Measurements from ENCODE around the gene PTX3. TPM values are rescaled to one million over a fixed set of nuclear protein-coding genes. Genes with fewer than 3 reads are reported as not detected.

The PTX3 gene
- total RNA-seq: not detected

DNA sequence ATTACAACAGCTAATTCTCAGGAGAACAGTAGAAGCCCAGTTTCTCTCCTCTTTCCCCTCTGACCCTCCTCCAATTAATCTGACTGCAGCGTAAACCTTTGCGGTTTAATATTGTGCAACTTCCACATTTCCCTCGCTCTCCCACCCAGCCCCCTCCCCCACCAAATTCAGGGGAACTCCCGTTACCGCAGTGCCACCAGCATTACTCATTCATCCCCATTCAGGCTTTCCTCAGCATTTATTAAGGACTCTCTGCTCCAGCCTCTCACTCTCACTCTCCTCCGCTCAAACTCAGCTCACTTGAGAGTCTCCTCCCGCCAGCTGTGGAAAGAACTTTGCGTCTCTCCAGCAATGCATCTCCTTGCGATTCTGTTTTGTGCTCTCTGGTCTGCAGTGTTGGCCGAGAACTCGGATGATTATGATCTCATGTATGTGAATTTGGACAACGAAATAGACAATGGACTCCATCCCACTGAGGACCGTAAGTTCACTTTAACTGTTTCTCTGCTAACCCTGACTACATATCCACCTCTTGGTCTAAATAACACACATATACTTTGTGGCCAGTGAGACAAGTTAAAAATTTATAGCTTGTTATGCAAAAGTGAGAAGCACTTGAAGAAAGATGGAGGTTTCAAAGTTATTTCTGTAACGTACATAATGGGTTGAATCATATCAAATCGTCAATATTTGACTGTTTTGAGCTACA is at the start of gene PTX3:
TSS of gene PTX3 (plus strand) at position 268 of the 709 bp plus-strand sequence. CDS start at position 352, 84 bp downstream.
- H3K9me3 Mint-ChIP-seq: no peaks in the 10 kb centered on the region
- CTCF ChIA-PET: interaction anchor here (0.8 kb wide), 1 partner anchor 13 kb away, joined by 3 read pairs; no protein-coding TSS in a partner anchor
- no peak within 1 kb of the TSS for H3K27ac Mint-ChIP-seq
- H3K36me3 Mint-ChIP-seq (ENCODE audit: low read depth): no peaks in the 10 kb centered on the region
- peaks cover 22% of the 10 kb centered on the region for H3K27me3 Mint-ChIP-seq (ENCODE audit: low read depth)
- peak within 1 kb of the TSS; percentile 45 for H3K4me3 Mint-ChIP-seq
- peaks cover 10% of the 10 kb centered on the region for H3K4me1 Mint-ChIP-seq (ENCODE audit: low read depth)
- intact Hi-C loops (cut with micrococcal nuclease): loop anchor here (5.0 kb wide), 1 partner anchor 671 kb away; the partner anchor contains the start of gene SHOX2
- peak; percentile 20 for DNase-seq

- H3K9me3 Mint-ChIP-seq: peaks cover 6% of the 10 kb centered on the region
- no peaks in the 10 kb centered on the region for H3K4me1 Mint-ChIP-seq (ENCODE audit: low read depth)
- CTCF ChIA-PET: no interaction called here
- H3K36me3 Mint-ChIP-seq (ENCODE audit: low read depth): peaks cover 2% of the 10 kb centered on the region
- no peaks in the 10 kb centered on the region for H3K27me3 Mint-ChIP-seq (ENCODE audit: low read depth)
- DNase-seq: no peak
- intact Hi-C loops (cut with micrococcal nuclease): no loop called here
- no peak overlapping the region for H3K27ac Mint-ChIP-seq
- H3K4me3 Mint-ChIP-seq: no peak overlapping the region
Measured at GRCh38 chr3:157387708-157388435, 48.8 kb upstream of the PTX3 start.

- Mint-ChIP-seq H3K4me1 (ENCODE audit: low read depth) (no peaks in the 10 kb centered on the region), H3K36me3 (ENCODE audit: low read depth) (peaks cover 2% of the 10 kb centered on the region), H3K27me3 (ENCODE audit: low read depth) (no peaks in the 10 kb centered on the region), H3K27ac (no peak overlapping the region), H3K9me3 (peaks cover 6% of the 10 kb centered on the region), H3K4me3 (no peak overlapping the region)
- DNase-seq: no peak
- intact Hi-C loops (cut with micrococcal nuclease): no loop called here
- CTCF ChIA-PET: no interaction called here
Measured at GRCh38 chr3:157388976-157389375, 47.7 kb upstream of the PTX3 start.

- no peak overlapping the region for H3K27ac Mint-ChIP-seq
- no peaks in the 10 kb centered on the region for H3K4me1 Mint-ChIP-seq (ENCODE audit: low read depth)
- intact Hi-C loops (cut with micrococcal nuclease): no loop called here
- peaks cover 2% of the 10 kb centered on the region for H3K36me3 Mint-ChIP-seq (ENCODE audit: low read depth)
- DNase-seq: no peak
- CTCF ChIA-PET: interaction anchor here (0.6 kb wide), 1 partner anchor 35 kb away, joined by 3 read pairs; no protein-coding TSS in a partner anchor
- no peak overlapping the region for H3K4me3 Mint-ChIP-seq
- no peaks in the 10 kb centered on the region for H3K27me3 Mint-ChIP-seq (ENCODE audit: low read depth)
- peaks cover 6% of the 10 kb centered on the region for H3K9me3 Mint-ChIP-seq
Measured at GRCh38 chr3:157390713-157391515, 45.7 kb upstream of the PTX3 start.

- Mint-ChIP-seq H3K4me1 (ENCODE audit: low read depth) (no peaks in the 10 kb centered on the region), H3K9me3 (peaks cover 6% of the 10 kb centered on the region), H3K4me3 (no peak overlapping the region), H3K36me3 (ENCODE audit: low read depth) (peaks cover 3% of the 10 kb centered on the region), H3K27ac (no peak overlapping the region), H3K27me3 (ENCODE audit: low read depth) (no peaks in the 10 kb centered on the region)
- DNase-seq: no peak
- intact Hi-C loops (cut with micrococcal nuclease): no loop called here
- CTCF ChIA-PET: interaction anchor here (0.6 kb wide), 1 partner anchor 583 kb away, joined by 3 read pairs; no protein-coding TSS in a partner anchor
Measured at GRCh38 chr3:157392104-157392503, 44.5 kb upstream of the PTX3 start.

GRCh38 chr3:157393113-157393512 is 43.5 kb upstream of the PTX3 start:
- H3K4me1 Mint-ChIP-seq (ENCODE audit: low read depth): no peaks in the 10 kb centered on the region
- no peaks in the 10 kb centered on the region for H3K27me3 Mint-ChIP-seq (ENCODE audit: low read depth)
- intact Hi-C loops (cut with micrococcal nuclease): no loop called here
- H3K27ac Mint-ChIP-seq: no peak overlapping the region
- H3K4me3 Mint-ChIP-seq: no peak overlapping the region
- no peak for DNase-seq
- peaks cover 6% of the 10 kb centered on the region for H3K9me3 Mint-ChIP-seq
- CTCF ChIA-PET: interaction anchor here (0.6 kb wide), 1 partner anchor 157 kb away, joined by 4 read pairs; no protein-coding TSS in a partner anchor
- H3K36me3 Mint-ChIP-seq (ENCODE audit: low read depth): peaks cover 3% of the 10 kb centered on the region

GRCh38 chr3:157394411-157394810 is 42.2 kb upstream of the PTX3 start:
- intact Hi-C loops (cut with micrococcal nuclease): no loop called here
- H3K27ac Mint-ChIP-seq: no peak overlapping the region
- H3K27me3 Mint-ChIP-seq (ENCODE audit: low read depth): no peaks in the 10 kb centered on the region
- peaks cover 6% of the 10 kb centered on the region for H3K9me3 Mint-ChIP-seq
- no peak for DNase-seq
- CTCF ChIA-PET: no interaction called here
- H3K36me3 Mint-ChIP-seq (ENCODE audit: low read depth): peaks cover 3% of the 10 kb centered on the region
- H3K4me1 Mint-ChIP-seq (ENCODE audit: low read depth): no peaks in the 10 kb centered on the region
- no peak overlapping the region for H3K4me3 Mint-ChIP-seq

GRCh38 chr3:157398598-157398997 is 38.1 kb upstream of the PTX3 start:
- no peak for DNase-seq
- Mint-ChIP-seq H3K4me3 (no peak overlapping the region), H3K9me3 (no peaks in the 10 kb centered on the region), H3K27me3 (ENCODE audit: low read depth) (no peaks in the 10 kb centered on the region), H3K4me1 (ENCODE audit: low read depth) (no peaks in the 10 kb centered on the region), H3K36me3 (ENCODE audit: low read depth) (peaks cover 1% of the 10 kb centered on the region), H3K27ac (no peak overlapping the region)
- CTCF ChIA-PET: no interaction called here
- intact Hi-C loops (cut with micrococcal nuclease): no loop called here

DNA sequence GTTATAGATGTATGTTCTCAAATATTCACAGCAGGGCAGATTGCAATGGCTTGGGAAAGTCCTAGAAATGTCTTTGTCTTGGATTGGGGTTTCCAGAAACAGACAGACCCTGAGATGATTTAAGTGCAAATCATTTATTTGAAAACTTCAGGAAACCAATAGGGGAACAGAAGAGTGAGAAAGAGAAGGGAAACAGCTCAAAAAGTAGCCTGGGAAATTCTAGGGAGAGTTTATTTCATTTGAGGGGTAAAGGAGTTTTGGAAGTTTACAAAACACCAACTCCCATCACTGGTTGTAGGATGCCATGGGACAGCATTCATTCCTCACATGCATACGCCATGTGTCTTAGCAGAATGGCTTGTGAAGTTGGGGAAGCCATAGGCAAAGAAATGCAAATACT is 32.3 kb upstream of the PTX3 start:
- DNase-seq: no peak
- intact Hi-C loops (cut with micrococcal nuclease): no loop called here
- no peaks in the 10 kb centered on the region for H3K9me3 Mint-ChIP-seq
- H3K27ac Mint-ChIP-seq: no peak overlapping the region
- CTCF ChIA-PET: no interaction called here
- H3K4me3 Mint-ChIP-seq: no peak overlapping the region
- no peaks in the 10 kb centered on the region for H3K36me3 Mint-ChIP-seq (ENCODE audit: low read depth)
- no peaks in the 10 kb centered on the region for H3K27me3 Mint-ChIP-seq (ENCODE audit: low read depth)
- no peaks in the 10 kb centered on the region for H3K4me1 Mint-ChIP-seq (ENCODE audit: low read depth)

- DNase-seq: no peak
- intact Hi-C loops (cut with micrococcal nuclease): no loop called here
- Mint-ChIP-seq H3K27ac (no peak overlapping the region), H3K4me1 (ENCODE audit: low read depth) (no peaks in the 10 kb centered on the region), H3K9me3 (no peaks in the 10 kb centered on the region), H3K27me3 (ENCODE audit: low read depth) (no peaks in the 10 kb centered on the region), H3K36me3 (ENCODE audit: low read depth) (no peaks in the 10 kb centered on the region), H3K4me3 (no peak overlapping the region)
- CTCF ChIA-PET: no interaction called here
Measured at GRCh38 chr3:157405457-157405856, 31.2 kb upstream of the PTX3 start.

DNA sequence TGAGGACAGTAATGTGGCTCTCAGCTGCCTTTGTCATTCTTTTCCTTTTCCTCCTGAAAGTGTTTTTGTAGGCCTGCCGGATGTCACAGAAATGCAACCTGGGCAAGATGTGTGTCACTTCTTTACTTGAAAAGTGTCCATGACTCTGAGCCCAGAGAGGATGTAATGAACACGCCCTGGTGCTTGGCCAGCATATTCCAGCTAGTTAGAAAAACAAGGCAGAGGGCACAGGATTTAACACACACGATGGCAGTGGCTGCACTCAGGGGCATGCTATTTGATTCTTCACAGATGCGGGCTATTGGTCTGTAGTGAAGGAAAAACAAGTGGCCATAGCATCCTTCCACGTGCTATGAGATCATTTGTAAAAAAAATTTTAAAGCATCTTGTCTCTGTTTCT is 30.3 kb upstream of the PTX3 start:
- intact Hi-C loops (cut with micrococcal nuclease): no loop called here
- DNase-seq: no peak
- Mint-ChIP-seq H3K4me1 (ENCODE audit: low read depth) (no peaks in the 10 kb centered on the region), H3K27me3 (ENCODE audit: low read depth) (no peaks in the 10 kb centered on the region), H3K27ac (no peak overlapping the region), H3K4me3 (no peak overlapping the region), H3K9me3 (no peaks in the 10 kb centered on the region), H3K36me3 (ENCODE audit: low read depth) (no peaks in the 10 kb centered on the region)
- CTCF ChIA-PET: no interaction called here

DNA sequence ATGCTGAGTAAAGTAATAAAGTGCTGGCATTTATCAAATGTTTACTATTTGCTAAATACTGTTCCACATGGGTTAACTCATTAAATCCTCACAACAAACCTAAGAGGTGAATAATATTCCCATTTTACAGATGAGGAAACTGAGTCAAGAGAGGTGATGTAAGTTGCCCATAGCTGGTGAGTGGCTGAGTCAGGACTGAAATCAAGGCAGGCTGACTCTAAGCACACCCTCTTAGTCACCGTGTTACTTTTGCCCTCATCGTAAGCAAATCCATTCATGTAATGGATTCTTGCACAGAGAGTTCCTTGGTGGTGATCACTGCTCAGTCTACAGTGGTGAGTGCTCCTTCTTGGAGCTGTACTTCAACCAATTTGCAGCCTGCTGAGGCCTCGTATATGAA is 28.9 kb upstream of the PTX3 start:
- CTCF ChIA-PET: no interaction called here
- intact Hi-C loops (cut with micrococcal nuclease): no loop called here
- Mint-ChIP-seq H3K27ac (no peak overlapping the region), H3K9me3 (no peaks in the 10 kb centered on the region), H3K4me1 (ENCODE audit: low read depth) (no peaks in the 10 kb centered on the region), H3K36me3 (ENCODE audit: low read depth) (no peaks in the 10 kb centered on the region), H3K27me3 (ENCODE audit: low read depth) (no peaks in the 10 kb centered on the region), H3K4me3 (no peak overlapping the region)
- no peak for DNase-seq

All from activated naive CD4-positive, alpha-beta T cell treated with anti-CD3 and anti-CD28 coated beads for 36 hours (primary cell).